ENCODE measurements around the gene ATXN10.
"Not testable (repeated sequence)": the region's sequence is repeated elsewhere in the genome, so short reads cannot be mapped to it uniquely, and the experiment has no call there.

ATXN10 gene

DNA sequence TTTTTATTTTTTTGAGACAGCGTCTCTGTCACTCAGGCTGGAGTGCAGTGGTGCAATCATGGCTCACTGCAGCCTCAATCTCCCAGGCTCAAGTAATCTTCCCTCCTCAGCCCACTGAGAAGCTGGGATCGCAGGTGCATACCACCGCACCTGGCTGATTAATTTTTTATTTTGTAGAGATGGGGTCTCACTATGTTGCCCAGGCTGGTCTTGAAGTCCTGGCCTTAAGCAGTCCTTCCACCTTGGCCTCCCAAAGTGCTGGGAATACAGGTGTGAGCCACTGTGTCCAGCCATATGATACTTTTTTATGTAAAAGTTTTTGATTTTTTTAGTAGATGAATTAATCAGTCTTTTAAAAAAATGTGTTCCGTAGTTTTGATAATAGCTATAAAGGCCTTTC is 42.8 kb downstream of the ATXN10 start:
- DNase-seq, result not testable (repeated sequence)

DNA sequence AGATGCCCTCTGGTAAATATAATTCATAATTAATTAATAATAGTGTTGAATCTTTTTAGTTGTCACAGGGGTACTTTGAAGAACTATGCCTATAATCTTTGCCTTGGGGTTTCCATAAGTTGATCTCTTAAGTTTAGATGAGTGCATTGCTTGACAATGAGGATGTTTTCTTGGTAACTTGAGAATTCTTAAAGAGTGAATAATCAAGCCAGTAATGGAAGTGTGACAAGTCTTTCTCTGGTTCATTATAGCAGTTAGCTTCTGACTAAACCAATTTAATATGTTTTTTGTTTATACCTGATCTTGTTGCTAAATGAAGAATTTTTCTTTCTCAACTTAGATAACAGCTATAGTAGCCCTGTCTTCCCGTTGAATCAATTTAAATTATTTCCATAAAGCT is 46.2 kb downstream of the ATXN10 start:
- DNase-seq, result no peak

DNA sequence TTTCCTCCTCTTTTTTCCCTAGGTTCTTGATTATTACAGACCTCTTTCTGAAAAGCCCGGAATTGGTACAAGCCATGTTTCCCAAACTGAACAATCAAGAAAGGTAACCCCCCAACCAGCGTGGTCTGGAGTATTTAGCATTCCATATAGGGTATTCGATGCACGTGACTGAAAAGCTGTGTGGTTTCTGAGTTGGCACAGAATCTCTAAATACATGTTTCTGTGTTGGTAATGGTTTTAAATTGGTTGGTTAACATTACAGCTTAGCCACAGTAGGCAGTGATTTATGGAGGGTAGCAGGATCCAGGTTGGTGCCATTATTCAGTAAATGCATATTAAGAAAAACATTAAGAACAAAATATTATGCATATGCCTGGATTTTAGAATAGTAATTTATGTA is 46.8 kb downstream of the ATXN10 start:
- no peak for DNase-seq

DNA sequence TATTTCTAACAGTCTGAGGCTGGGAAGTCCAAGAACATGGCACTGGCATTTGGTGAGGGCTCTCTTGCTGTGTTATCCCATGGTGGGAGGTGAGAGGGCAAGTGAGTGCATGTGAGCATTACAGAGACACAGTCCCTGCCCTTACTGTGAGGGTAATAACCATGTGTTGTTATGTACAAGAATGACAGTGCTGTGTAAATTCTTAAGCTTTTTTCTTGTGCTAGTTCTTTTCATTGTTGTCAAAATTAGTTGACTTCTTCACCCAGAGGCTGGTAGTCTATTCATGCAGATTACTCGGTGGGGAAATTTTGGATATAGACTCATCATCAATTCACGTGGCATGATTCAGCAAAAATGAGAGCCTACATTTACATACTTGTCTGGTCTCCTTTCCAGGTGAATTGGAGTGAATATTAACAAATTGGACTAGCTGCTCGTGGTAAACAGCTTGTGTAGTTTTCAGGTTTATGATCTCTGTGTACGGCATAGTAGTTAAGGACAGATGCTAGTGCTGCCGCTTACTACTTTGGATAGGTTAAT is 49.3 kb downstream of the ATXN10 start:
- no peak for DNase-seq

DNA sequence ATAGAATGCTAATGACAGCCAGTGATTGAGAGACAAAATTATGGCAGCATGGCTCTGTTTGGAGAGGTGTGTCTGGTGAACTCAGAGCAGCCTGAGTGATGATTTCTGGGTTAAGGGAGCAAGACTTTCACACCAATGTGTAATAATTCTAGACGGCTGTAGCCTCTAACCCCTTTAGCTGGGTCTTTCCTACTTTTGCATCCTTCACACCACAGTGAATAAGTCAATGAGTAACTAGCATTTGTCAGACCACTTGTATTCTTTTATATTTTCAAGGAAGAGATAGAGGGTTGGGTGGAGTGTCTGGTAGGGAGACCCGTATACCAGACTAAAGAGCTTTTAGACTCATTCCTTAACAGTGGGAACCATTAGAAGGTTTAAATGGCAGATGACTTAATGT is 50.4 kb downstream of the ATXN10 start:
- DNase-seq, result no peak

DNA sequence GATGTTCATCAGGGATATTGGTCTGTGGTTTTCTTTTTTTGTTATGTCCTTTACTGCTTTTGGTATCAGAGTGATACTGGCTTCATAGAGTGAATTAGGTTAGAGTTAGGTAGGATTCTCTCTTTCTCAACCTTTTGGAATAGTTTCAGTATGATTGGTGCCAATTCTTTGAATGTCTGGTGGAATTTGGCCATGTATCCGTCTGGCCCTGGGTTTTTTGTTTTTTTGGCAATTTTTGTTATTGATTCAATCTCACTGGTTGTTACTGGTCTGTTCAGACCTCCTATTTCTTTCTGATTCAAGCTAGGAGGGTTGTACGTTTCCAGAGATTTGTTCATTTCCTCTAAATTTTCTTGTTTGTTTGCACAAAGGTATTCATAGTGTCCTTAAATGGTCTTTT is 54.4 kb downstream of the ATXN10 start:
- no peak for DNase-seq

DNA sequence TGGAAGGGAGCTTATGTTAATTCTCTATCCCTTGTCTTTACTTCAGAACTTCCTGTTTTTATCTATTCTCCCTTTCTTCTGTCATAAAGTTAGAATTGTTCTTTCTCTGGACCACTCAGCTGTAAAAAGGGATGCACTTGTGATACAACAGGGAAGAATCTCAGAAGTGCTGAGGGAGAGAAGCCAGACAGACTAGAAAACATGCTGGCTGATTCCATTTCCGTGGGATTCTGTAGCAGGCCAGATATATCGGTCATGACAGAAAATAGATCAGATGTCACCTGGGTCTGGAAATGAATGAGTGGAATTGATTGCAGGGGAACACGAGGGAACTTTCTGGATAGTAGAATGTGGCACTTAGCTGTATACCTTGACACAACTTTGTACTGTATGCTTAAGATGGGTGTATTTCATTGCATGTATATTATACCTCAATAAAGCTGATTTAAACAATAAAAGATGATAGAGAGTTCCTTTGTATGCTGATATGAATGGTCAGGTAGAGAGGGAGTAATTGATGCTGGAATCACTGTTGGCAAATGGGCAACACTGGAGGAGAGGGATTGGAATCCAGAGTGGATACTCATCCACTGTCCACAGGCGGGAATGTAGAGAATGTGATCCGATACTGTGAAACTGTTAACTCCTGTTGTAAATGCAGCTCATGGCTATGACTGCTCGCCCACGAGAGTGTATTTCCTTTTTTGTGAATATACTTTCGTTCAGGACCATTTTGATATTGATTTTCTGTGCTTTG is 59.6 kb downstream of the ATXN10 start:
- no peak for DNase-seq

DNA sequence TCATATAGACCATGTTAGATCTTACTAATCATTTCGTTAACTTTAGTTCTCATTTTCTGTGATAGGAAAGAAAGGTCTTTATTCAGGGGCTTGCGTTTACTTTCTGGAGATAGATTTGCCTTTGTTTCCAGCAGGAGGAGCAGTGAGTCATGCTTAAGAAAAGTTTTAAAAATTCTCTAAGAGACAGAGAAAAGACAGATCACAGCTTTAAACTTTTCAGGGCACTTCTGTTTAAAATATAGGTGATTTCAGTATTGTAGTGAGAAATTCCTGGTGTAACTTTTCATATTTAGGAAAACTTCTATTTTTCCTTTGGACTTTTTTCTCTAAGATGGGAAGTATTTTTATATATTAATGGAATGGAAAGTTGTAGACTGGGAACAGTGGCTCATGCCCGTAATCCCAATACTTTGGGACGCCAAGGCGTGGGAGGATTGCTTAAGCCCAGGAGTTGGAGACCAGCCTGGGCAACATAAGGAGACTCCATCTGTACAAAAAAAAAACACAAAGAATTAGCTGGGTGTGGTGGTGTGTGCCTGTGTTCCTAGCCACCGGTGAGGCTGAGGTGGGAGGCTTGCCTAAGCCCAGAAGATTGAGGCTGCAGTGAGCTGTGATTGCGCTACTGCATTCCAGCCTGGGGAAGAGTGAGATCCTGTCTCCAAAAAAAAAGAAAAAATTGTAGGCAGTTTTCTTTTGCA is 60.3 kb downstream of the ATXN10 start:
- DNase-seq, result no peak

DNA sequence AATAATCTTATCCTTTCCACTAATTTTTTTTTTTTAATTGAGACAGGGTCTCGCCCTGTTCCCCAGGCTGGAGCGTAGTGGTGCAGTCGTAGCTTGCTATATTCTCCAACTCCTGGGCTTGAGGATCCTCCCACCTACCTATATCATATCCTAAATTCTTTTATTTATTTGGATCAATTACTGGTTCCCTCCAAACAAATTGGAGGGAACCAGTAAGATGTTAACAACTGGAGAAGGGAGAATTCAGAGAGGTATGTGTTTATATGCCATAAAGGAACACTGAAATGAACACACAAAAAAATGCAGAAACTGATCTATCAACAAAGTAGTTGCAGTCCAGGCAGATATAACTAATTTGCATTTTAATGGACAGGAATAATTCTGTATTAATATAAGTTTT is 63.6 kb downstream of the ATXN10 start:
- no peak for DNase-seq

DNA sequence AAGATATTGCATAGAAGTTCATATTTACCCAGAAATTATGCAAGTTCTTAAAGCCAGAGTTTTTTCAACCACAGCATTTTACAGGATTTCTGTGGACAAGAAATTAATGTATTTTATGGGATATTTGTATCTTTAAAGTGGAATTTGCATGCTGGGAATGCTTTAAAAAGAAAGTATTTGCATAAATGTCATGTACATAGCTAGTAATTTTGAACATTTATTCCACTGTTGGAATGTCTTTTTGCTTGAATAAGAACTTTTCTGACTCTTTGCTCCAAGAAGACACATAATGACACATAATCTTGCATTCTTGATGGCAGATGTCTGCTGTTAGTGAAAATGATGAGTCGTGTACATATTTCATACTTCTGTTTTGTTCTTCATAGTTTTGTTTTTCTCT is 66.6 kb downstream of the ATXN10 start:
- DNase-seq, result no peak

DNA sequence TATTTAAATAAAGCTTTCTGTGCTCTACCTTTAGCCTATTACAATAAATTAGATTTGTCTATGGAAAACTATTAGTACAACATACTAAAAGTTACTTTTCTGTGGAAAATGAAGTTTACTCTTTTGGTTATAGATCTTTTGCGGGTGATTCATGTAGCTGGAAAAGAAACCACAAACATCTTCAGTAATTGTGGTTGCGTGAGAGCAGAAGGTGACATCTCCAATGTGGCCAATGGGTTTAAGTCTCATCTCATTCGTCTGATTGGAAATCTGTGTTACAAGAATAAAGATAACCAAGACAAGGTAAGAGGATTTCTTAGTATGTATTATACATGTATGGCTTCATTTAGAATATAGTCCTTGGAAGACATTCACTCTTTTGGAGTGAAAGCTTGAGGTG is 68.6 kb downstream of the ATXN10 start:
- no peak for DNase-seq

DNA sequence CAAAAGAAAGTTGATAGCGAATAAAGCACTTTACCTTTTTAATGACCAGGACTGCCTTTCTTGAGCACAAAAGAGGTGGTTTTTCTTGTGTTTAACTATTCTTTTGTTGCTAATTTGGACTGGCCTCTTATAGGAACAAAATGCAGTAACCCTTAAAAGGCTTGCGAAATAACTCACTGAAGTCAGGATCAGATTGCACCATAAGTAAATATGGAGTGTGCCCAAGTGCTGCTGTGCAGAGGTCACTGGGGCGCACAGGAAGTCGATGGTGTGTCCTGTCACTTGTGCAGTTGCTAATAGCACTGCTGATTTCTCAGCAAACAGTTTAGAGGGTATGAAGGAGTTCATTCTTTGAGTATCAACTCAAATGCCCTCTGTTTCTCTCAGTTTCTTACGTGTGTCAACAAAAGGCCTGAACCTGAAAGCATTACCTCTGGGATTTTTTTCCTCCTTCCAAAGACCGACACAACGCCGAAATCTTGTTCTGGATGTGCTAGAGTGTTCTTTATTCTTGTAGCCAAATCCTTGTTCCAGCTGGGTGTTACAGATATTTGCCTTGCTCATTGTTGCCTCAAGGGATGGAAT is 71.3 kb downstream of the ATXN10 start:
- DNase-seq, result no peak

DNA sequence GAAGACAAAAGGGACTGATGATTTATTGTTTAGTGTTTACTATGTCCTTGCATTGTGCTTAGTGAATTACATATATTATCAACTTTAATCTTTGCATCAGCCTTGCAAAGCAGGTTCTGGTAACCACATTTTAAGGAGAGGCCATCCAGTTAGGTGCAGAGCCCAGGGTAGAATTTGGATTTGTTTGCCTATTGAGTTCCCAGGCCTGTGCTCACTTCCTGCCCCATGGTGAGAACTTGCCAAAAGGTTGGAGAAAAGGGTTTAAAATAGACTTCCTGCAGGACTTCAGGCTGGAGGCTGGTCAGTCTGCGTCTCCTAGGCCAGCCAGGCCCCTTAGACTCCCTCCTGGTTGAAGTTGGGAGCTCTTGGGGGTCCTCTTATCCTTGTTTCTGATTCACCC is 72.1 kb downstream of the ATXN10 start:
- no peak for DNase-seq

DNA sequence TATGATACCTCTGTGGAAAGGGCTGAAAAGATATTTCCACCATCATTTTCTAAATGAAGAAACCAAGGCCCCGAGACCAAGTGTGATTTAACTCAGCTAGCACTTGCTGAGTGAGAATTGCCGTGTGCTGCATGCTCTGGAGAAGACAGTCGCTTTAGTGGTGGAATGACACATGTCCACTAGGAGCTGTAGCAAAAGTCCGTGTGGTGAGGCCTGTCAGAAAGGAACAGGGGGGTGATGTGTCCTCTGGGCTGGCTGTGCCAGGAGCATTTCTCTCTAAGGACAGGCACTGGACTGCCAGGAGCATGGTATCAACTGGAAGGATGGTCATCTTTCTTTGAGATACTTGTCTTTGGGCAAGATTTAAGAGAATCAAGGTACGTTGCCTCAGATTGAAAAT is 72.8 kb downstream of the ATXN10 start:
- DNase-seq, result no peak

DNA sequence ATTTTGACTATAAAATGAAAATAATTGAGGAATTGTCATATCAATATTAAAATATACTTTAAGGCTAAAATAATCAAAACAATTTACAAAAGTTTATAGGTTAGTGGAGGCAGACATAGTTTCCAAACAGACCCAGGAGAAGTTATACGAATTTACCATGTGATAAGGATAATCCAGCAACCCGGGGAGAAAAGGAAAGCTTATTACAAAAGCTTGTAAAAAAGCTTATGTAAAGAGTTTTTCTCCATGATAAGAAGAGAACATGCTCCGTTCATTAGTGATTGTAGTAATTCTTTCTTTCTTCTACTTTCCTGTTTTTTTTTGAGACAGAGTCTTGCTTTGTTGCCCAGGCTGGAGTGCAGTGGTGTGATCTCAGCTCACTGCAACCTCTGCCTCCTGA is 79.0 kb downstream of the ATXN10 start:
- DNase-seq, result no peak

DNA sequence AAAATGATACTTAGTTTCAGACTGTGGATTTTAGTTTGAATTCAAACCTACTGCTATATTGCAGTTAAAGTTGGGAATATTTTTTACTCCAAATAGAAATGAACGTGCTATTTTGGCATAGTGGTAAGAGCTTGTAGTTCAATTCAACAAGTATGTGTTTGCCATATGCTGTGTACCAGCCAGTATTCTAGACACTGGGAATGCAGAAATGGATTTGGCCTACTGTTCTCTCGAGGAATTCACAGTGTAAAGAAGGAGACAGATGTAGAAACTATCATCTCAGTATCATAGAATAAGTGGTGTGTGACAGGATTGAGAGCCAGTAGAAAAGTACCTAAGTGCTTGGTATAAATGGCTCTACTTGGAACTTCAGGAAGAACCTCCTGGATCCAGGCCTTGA is 80.4 kb downstream of the ATXN10 start:
- DNase-seq, result no peak

DNA sequence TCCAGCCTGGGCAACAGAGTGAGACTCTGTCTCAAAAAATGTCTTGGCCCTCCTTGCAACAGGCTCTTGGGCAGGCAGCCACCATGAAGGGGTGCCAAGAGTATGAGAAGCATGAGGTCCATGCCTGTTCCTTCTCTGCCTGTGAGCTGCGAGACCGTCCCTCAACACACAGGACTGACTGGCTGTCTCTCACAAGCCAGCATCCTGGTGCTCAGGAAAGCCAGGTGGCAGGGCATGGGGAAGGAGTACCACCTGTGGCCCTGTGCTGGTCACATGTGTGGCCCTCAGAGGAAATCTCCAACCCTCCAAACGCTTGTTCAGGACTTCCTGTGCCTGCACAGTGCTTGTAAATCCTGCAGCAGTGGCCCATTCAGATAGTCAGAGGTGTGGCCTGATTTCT is 83.2 kb downstream of the ATXN10 start:
- no peak for DNase-seq

DNA sequence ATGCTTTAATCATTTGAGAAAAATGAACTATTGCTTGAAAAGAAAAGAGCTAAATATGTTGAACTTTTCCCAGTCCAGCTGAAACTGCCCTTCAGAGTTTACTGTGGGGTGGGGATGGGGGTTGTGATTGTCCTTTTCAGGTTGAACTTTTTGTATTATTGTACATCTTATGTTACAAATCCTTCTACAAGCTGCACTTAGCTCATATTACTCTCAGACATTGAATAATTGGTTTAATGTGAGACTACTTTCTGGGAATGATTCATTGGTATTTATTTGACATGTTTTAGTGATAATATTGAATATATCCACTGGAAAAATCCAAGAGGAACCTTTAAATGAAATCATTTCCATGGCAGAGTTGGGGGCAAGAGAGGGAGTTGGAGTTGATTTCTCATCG is 84.9 kb downstream of the ATXN10 start:
- DNase-seq, result no peak

DNA sequence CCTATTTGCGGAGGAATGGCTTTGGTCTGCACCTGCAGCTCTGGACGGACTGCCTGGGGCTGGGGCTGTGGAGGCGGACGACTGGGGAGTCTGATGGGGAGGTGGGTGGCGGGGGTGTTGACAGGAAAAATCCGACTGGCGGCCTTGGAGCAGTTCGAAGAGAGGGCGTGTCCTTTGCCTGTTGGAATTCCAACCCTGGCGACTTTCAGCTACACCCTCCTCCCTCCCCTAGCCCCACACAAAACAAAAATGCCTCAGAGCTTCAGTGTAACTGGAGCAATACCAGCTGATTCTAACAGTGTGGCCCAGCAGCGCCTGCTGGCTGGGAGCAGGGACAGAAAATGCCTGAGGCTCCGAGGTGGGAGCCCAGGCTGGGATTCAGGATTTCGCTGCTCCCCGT is 85.4 kb downstream of the ATXN10 start:
- no peak for DNase-seq

DNA sequence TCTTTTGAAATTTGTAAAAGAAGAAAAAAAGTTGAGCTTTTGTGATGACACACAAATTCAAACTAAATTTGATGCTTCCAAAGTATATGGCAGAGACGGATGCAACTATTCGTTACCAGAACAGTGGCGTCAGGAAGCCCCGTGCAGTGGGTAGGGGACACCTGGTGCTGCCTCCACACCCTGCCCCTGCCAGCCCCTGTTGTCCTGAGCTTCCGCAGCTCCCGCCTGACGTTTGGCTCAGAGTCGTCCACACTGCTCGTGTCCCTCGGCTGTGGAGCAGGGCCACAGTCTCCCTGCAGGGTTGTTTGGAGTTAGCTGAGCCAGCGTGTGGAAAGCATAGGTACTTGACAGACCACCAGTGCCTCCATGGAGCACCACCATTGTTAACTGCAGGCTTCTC is 86.3 kb downstream of the ATXN10 start:
- no peak for DNase-seq

DNA sequence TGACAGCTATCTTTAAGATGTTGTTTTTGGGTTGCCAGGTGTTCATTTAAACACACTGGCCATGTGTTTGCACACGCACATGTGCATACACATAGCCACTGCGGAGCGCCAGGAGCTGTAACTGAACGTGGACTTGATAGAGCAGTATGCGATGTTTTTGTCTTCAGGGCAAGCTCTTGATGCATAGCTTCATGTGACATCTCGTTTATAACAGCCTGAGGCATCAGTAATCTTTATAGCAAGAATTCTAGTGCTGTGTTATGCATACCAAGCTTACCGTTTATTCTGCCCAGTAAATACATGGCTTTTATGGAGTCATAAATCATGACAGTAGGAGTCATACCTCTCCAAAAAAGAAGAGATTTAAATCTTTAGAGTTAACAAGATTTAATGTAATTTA is 87.0 kb downstream of the ATXN10 start:
- no peak for DNase-seq

DNA sequence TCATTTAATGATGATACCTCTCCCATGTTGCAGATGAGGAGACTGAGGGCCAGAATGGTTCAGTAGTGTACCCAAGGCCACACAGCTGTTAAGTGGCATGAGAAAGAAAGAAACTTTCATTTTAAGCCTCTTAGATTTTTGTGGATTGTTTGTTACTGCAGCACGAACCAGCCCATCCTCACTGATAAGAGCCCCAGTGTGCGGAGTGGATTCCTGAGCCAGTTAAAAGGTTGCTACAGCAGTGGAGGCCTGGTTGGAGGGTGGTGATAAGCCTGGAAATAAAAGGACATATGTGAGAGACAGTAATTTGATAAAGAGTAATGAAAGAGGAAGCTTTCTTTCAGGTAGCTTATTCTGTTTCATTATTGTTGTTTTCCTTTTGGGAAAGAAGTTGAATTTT is 89.0 kb downstream of the ATXN10 start:
- no peak for DNase-seq

DNA sequence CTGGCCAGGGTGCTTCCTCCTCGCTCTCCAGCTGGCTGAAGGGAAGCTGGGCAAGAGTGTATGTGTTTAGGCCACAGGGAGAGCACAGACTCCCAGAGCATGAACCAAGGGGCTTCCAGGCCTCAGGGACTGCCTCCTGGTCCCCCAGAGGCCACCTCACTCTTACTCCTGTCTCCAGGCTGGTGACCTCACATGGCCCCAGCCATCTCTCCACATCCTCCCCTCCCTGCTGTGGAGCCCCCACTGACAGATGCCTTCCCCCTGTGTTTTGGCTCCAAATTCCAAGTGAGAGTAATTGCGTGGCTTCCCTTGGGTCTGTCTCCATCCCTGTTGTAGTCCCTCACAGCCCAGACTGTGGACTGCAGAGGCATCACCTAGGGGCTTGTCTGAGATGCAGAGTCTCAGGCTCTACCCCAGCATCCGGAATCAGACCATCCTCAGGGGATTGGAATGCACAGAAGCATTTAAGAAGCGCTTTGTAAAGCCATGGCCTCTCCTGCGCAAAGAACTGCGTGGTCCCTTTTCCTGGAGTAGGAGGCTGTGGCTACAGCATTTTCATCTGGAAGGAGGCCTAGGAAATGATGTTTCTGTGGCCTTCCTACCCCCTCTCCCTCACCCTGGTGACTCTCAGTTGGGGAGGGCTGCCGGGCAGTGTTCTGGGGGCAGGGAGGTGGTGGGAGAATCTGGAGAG is 91.1 kb downstream of the ATXN10 start:
- DNase-seq, result no peak

DNA sequence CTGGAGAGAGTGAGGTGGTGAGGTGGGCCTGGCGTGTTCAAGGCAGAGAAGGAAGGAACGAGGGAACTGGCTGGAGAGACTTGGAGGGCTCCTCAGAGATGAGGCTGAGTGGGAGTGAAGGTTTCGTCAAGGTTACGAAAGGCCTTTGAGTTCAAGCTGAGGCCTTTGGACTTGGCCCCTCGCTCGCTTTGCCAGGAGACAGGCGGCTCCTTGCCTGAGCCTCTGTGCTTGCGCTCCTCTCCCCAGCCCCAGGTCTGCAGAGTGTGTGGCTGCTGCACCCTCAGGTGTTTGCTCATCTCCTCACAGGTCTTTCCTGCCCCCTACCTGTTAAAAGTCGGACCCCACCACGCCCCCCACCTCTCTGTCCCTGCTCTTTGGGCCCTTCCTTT is 91.6 kb downstream of the ATXN10 start:
- DNase-seq, result no peak
